Astrocyte of the spinal cord (primary cell): ENCODE results near the gene HNRNPA2B1.

Experiments
- DNase-seq: peaks from one replicate; pipeline ENCODE4 v3.0.0; 2011; ENCODE audit warnings: low read depth, low spot score
- H3K4me3 ChIP-seq: 2 replicates; pipeline ENCODE4 v1.5.1; 2011; ENCODE audit warnings: low read depth, mild to moderate bottlenecking, low read length, moderate library complexity
- in situ Hi-C: cut with HindIII; loops from 2 replicates; pipeline ENCODE4 v1.10.0; 2017; ENCODE audit warnings: low sequenced_read_pairs
- TF ChIP-seq, protein P1 (sequence below): IDR thresholded peaks from 2 replicates; pipeline ENCODE4 v1.5.1; 2012; ENCODE audit warnings: low read depth, mild to moderate bottlenecking, low read length, inconsistent platforms

The HNRNPA2B1 gene

GRCh38 chr7:26227987-26228386 lies 27.4 kb upstream of the HNRNPA2B1 start:
- H3K4me3 ChIP-seq, result no peak overlapping the region
- TF ChIP-seq, protein P1, sequence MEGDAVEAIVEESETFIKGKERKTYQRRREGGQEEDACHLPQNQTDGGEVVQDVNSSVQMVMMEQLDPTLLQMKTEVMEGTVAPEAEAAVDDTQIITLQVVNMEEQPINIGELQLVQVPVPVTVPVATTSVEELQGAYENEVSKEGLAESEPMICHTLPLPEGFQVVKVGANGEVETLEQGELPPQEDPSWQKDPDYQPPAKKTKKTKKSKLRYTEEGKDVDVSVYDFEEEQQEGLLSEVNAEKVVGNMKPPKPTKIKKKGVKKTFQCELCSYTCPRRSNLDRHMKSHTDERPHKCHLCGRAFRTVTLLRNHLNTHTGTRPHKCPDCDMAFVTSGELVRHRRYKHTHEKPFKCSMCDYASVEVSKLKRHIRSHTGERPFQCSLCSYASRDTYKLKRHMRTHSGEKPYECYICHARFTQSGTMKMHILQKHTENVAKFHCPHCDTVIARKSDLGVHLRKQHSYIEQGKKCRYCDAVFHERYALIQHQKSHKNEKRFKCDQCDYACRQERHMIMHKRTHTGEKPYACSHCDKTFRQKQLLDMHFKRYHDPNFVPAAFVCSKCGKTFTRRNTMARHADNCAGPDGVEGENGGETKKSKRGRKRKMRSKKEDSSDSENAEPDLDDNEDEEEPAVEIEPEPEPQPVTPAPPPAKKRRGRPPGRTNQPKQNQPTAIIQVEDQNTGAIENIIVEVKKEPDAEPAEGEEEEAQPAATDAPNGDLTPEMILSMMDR, result no peak
- in situ Hi-C loops, result no loop called here
- no peak for DNase-seq

DNA sequence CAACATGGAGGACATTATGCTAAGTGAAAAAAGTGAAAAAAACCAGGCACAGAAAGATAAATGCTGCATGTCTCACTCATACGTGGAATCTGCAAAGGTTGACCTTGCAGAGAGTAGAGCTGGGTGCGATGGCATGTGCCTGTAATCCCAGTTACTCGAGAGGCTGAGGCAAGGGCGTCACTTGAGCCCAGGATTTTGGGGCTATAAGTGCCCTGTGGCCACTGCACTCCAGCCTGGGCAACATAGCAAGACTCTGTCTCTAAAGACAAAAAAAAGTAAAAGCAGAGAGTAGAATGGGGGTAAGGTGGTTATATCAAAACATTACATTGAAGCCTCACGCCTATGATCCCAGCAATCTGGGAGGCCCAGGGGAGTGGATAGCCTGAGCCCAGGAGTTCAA lies 23.8 kb upstream of the HNRNPA2B1 start:
- in situ Hi-C loops, result no loop called here
- TF ChIP-seq, protein P1, result no peak

DNA sequence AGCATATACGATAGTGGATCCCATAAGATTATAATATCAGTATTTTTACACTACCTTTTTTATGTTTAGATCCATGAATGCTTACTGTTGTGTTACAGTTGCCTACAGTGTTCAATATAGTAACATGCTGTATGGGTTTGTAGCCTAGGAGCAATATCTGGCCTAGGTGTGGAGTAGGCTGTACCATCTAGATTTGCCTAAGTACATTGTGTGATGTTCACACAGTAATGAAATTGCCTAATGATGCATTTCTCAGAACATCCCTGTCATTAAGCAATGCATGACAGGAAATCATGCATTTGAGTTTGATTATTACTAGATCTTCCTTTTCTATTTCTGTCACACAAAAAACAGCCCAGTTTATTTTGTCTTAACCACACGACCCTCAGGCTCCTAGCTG lies 15.5 kb upstream of the HNRNPA2B1 start:
- no peak overlapping the region for H3K4me3 ChIP-seq
- no peak for DNase-seq
- TF ChIP-seq, protein P1, result no peak
- in situ Hi-C loops, result no loop called here

More for the DNA sequence above, 23.8 kb upstream of the HNRNPA2B1 start:
- DNase-seq, result no peak
- H3K4me3 ChIP-seq, result no peak overlapping the region

GRCh38 chr7:26213807-26214515 lies 13.4 kb upstream of the HNRNPA2B1 start:
- TF ChIP-seq, protein P1, result no peak
- DNase-seq, result no peak
- in situ Hi-C loops, result no loop called here
- H3K4me3 ChIP-seq, result no peak overlapping the region

DNA sequence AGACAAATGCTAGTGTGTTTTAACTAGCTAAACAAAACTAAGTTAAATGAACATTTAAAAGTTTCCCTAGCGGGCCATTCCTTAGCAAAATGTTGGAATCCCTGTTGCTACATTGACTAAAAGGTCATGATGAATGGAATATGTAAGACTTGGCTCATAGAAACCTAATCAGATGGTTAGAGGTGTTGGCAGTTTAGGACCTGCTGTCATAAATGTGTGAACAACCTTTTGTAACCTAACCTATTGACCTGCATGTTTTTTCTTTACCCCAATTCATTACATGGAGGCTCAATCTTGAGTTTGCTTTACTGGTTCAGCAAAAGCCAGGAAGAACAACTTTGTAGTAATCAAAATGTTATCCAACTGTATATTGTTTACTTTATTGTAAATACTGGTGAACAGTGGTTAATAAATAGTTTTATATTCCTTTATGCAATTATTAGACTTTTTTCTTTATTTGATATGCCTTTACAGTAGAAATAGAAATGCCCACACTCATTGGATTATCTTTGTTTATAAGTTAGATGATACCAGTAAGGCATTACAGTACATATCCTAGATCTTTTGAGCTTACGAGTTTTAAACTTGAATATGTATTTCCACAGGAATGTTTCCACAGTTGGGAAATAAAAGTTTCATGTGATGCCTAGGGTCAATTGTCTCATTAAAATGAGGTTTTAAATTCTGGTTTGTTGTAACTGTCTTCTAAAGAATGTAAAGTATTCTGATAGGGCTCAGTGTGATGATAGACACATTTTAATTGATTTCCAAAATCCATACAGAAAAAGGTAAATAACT lies 12.6 kb upstream of the HNRNPA2B1 start:
- in situ Hi-C loops, result no loop called here
- TF ChIP-seq, protein P1, result no peak
- no peak for DNase-seq

DNA sequence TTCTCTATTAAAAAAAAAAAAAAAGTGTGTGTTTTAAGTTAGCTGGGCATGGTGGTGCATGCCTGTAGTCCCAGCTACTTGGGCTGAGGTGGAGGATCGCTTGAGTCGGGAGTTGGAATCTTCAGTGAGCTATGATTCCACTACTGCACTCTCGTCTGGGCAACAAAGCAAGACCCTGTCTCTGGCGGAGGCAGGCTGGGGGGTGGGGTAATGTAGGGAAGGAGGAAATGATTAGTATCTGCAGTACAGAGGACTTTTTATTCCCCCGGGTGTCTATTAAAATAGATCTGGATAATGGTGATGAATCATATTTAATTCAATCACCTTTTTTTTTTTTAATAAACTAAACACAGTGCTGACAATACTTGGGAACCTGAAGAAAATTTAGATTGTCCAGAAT lies 7.5 kb upstream of the HNRNPA2B1 start:
- H3K4me3 ChIP-seq, result no peak overlapping the region
- DNase-seq, result no peak
- in situ Hi-C loops, result no loop called here
- TF ChIP-seq, protein P1, result no peak

More for the DNA sequence above, 12.6 kb upstream of the HNRNPA2B1 start:
- no peak overlapping the region for H3K4me3 ChIP-seq
